GM20000 (cell line): ENCODE data around the gene C4A.

ENCODE experiments used
- DNase-seq: peaks from one replicate; pipeline ENCODE4 v3.0.0; 2012; ENCODE audit warnings: low spot score
- CTCF ChIP-seq: IDR thresholded peaks from 2 replicates; pipeline ENCODE4 v1.5.1; 2012; ENCODE audit warnings: mild to moderate bottlenecking, control low read depth; ENCODE audit errors: extremely low read depth, missing control alignments

Gene C4A

GRCh38 chr6:31949926-31950548 is 31.8 kb upstream of the C4A start:
- DNase-seq = no peak
- TF ChIP-seq CTCF = no peak

GRCh38 chr6:31952140-31952805 is 29.6 kb upstream of the C4A start:
- TF ChIP-seq CTCF = peak; percentile 47
- DNase-seq = peak; percentile 47

GRCh38 chr6:31952890-31953289 is 29.0 kb upstream of the C4A start:
- DNase-seq = no peak
- TF ChIP-seq CTCF = no peak

GRCh38 chr6:31954511-31954910 is 27.3 kb upstream of the C4A start:
- no peak for DNase-seq
- TF ChIP-seq CTCF = no peak

GRCh38 chr6:31956796-31957195 is 25.1 kb upstream of the C4A start:
- DNase-seq = no peak
- TF ChIP-seq CTCF = no peak

- no peak for DNase-seq
- no peak for TF ChIP-seq CTCF
These were observed 23.5 kb upstream of the C4A start for GRCh38 chr6:31958412-31958740.

- no peak for TF ChIP-seq CTCF
- DNase-seq = peak; percentile 99
These were observed 22.8 kb upstream of the C4A start, which contains the start of the genes NELFE and SKIC2 for GRCh38 chr6:31958741-31959739. NELFE (minus strand) TSS chr6:31958971; CDS start chr6:31958446, 525 bp downstream. SKIC2 (plus strand) TSS chr6:31959175; CDS start chr6:31959193, 18 bp downstream.
